Body of pancreas (tissue), 4 donors: ENCODE measurements around the gene DMRT1. TPM values are rescaled to one million over a fixed set of nuclear protein-coding genes. Genes with fewer than 3 reads are reported as not detected.
"Not testable (repeated sequence)": the region's sequence is repeated elsewhere in the genome, so short reads cannot be mapped to it uniquely, and the experiment has no call there.

Experiments
- ATAC-seq: fragments of 150-250 bp; one replicate; pipeline ENCODE4 v1.9.1; 2016
- DNase-seq, 4 donors: peaks; one replicate each; pipeline ENCODE4 v3.0.0-alpha.2; 2019
- H3K27ac ChIP-seq, 4 donors: fragments of 200-600 bp; sonication (generic); 1 replicate in 3 of 4; 2 replicates in 1 of 4; pipeline versions ENCODE4 v1.5.1 to v1.6.1; 2016 to 2019; ENCODE audit warnings: mild to moderate bottlenecking in 1 of 4, mixed read lengths in 1 of 4, moderate library complexity in 1 of 4
- H3K27me3 ChIP-seq, 2 donors: fragments of 200-600 bp; sonication (generic); one replicate each; pipeline ENCODE4 v1.6.0; 2016; ENCODE audit warnings: mild to moderate bottlenecking in 1 of 2
- H3K36me3 ChIP-seq, 2 donors: fragments of 200-600 bp; sonication (generic); replicated peaks in 1 of 2; 2 replicates each; pipeline ENCODE4 v1.5.1; 2016; ENCODE audit warnings: low read depth in 2 of 2; ENCODE audit not compliant: insufficient read depth in 1 of 2
- H3K4me1 ChIP-seq: fragments of 200-600 bp; sonication (generic); one replicate; pipeline ENCODE4 v1.6.0; 2016
- H3K4me3 ChIP-seq, 2 donors: fragments of 200-600 bp; sonication (generic); 1 replicate in 1 of 2; 2 replicates in 1 of 2; pipeline ENCODE4 v1.5.1; 2016 to 2019
- H3K9me3 ChIP-seq, 3 donors: fragments of 200-600 bp; sonication (generic); 1 replicate in 2 of 3; 2 replicates in 1 of 3; pipeline ENCODE4 v1.5.1; 2016
- POLR2A ChIP-seq, 3 donors: fragments of 450-650 bp; IDR thresholded peaks; one replicate each; pipeline ENCODE4 v1.6.1; 2016; ENCODE audit warnings: antibody characterized with exemption in 3 of 3, mild to moderate bottlenecking in 2 of 3
- WGBS, 2 donors: methylation state at CpG; one replicate each; pipeline ENCODE4 v1.1.5; 2017; 5-methylcytosine and 5-hydroxymethylcytosine counted together
- intact Hi-C: fragments of 100-400 bp; cut with DNase I; formaldehyde crosslinking; loops from one replicate; pipeline ENCODE4 v1.15.1; 2023
- total RNA-seq, 2 donors: library from RNA; depleted of rRNA; stranded (reverse); fragments of >200 nt; gene quantifications; one replicate each; pipeline ENCODE4 v1.1.0, GENCODE V29; 2016
- TF ChIP-seq, protein P1 (sequence below), 7 experiments: fragments of 450-650 bp in 4 of 7; fragments of 200-600 bp in 3 of 7; sonication (generic) in 3 of 7; IDR thresholded peaks; one replicate each; pipeline ENCODE4 v1.5.1; 2016 to 2019; ENCODE audit warnings: antibody characterized with exemption in 7 of 7

The DMRT1 gene
- total RNA-seq, 2 donors from 2014 or later = not detected

GRCh38 chr9:849431-849830 is 7.9 kb downstream of the DMRT1 start:
- H3K4me1 ChIP-seq = no peaks in the 10 kb centered on the region
- H3K36me3 ChIP-seq = no peaks in the 10 kb centered on the region
- no peaks in the 10 kb centered on the region for H3K9me3 ChIP-seq
- WGBS, 2 donors = 50 to 63% methylated on average over 5 of the region's 5 CpGs
- DNase-seq = no peak
- no peak overlapping the region for H3K4me3 ChIP-seq
- H3K27ac ChIP-seq = no peak overlapping the region
- H3K27me3 ChIP-seq = no peaks in the 10 kb centered on the region
- intact Hi-C loops = no loop called here
- ATAC-seq = no peak
- TF ChIP-seq, protein P1, sequence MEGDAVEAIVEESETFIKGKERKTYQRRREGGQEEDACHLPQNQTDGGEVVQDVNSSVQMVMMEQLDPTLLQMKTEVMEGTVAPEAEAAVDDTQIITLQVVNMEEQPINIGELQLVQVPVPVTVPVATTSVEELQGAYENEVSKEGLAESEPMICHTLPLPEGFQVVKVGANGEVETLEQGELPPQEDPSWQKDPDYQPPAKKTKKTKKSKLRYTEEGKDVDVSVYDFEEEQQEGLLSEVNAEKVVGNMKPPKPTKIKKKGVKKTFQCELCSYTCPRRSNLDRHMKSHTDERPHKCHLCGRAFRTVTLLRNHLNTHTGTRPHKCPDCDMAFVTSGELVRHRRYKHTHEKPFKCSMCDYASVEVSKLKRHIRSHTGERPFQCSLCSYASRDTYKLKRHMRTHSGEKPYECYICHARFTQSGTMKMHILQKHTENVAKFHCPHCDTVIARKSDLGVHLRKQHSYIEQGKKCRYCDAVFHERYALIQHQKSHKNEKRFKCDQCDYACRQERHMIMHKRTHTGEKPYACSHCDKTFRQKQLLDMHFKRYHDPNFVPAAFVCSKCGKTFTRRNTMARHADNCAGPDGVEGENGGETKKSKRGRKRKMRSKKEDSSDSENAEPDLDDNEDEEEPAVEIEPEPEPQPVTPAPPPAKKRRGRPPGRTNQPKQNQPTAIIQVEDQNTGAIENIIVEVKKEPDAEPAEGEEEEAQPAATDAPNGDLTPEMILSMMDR (IDR thresholded peaks at IDR 0.05) = no peak
- no peak for TF ChIP-seq POLR2A (IDR thresholded peaks at IDR 0.05)

DNA sequence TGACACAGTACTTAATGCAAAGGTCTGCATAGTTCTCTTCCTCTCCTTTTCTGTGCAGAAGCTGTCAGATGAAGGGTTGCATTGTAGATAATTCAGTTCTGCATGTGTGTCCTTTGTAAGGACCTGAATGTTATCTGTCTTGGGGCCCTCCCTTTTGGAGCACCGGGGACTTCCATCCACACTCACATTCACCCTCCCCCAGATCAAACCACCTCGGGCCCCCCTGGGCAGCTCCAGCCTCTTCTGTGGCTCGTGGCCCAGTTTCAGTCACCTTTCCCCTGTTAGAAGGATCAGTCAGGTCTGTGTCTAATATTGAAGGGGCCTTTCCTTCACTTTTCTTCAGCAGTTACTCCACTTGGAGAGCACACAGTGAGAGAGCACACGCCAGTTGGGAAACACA is 11.0 kb downstream of the DMRT1 start:
- Histone ChIP-seq H3K4me1 (no peaks in the 10 kb centered on the region), H3K27ac (no peak overlapping the region), H3K36me3 (no peaks in the 10 kb centered on the region), H3K27me3 (no peaks in the 10 kb centered on the region), H3K9me3 (no peaks in the 10 kb centered on the region), H3K4me3 (no peak overlapping the region)
- intact Hi-C loops = no loop called here
- no peak for TF ChIP-seq POLR2A (IDR thresholded peaks at IDR 0.05)
- TF ChIP-seq, protein P1 (IDR thresholded peaks at IDR 0.05) = no peak
- 24 to 28% methylated on average over 4 of the region's 4 CpGs for WGBS, 2 donors
- no peak for ATAC-seq
- DNase-seq = no peak

DNA sequence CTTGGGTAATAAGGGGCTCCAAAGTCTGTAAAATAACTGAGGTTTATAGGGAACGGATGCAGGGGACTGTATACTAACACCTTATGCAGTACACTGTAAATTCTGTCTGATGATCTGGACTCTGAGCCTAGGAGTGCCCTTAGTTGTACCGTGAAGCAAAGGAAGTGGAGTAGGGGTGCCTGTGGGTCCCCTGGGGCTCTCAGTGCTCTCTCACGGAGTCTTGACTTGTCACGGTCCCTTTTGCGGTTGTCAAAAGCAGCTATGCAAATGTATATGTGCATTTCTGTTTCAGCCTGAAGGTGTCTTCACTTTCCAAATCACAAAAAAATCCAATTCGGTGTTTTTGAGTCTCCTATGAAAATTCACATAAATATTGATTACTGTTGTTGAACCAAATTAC is 17.8 kb downstream of the DMRT1 start:
- WGBS, 2 donors = 59 to 69% methylated on average over 6 of the region's 6 CpGs
- no peaks in the 10 kb centered on the region for H3K27me3 ChIP-seq
- no peak overlapping the region for H3K4me3 ChIP-seq
- intact Hi-C loops = no loop called here
- no peaks in the 10 kb centered on the region for H3K4me1 ChIP-seq
- no peak overlapping the region for H3K27ac ChIP-seq
- ATAC-seq (no peak), DNase-seq (no peak)
- H3K36me3 ChIP-seq = no peaks in the 10 kb centered on the region
- no peaks in the 10 kb centered on the region for H3K9me3 ChIP-seq
- TF ChIP-seq, protein P1 (IDR thresholded peaks at IDR 0.05) = no peak
- TF ChIP-seq POLR2A (IDR thresholded peaks at IDR 0.05) = no peak

- DNase-seq = no peak
- 50 to 64% methylated on average over 3 to 4 of the region's 4 CpGs for WGBS, 2 donors
- Histone ChIP-seq H3K9me3 (no peaks in the 10 kb centered on the region), H3K27ac (no peak overlapping the region), H3K27me3 (no peaks in the 10 kb centered on the region), H3K4me3 (no peak overlapping the region), H3K4me1 (no peaks in the 10 kb centered on the region), H3K36me3 (no peaks in the 10 kb centered on the region)
- ATAC-seq = no peak
- no peak for TF ChIP-seq POLR2A (IDR thresholded peaks at IDR 0.05)
- TF ChIP-seq, protein P1 (IDR thresholded peaks at IDR 0.05) = no peak
- intact Hi-C loops = no loop called here
Measured at GRCh38 chr9:860706-861105, 19.2 kb downstream of the DMRT1 start.

GRCh38 chr9:861525-861924 is 20.0 kb downstream of the DMRT1 start:
- 89 to 92% methylated on average over 8 to 11 of the region's 30 CpGs for WGBS, 2 donors
- H3K27me3 ChIP-seq, intact Hi-C loops, DNase-seq, H3K4me1 ChIP-seq, H3K36me3 ChIP-seq, H3K4me3 ChIP-seq, H3K27ac ChIP-seq, ATAC-seq, H3K9me3 ChIP-seq: not testable (repeated sequence)
